HG02973 (cell line): ENCODE results near the gene CLEC14A.

Experiments used
- ATAC-seq: cut with Tn5 transposase; IDR thresholded peaks from one replicate; pipeline ENCODE4 v1.9.1; 2021; ENCODE audit warnings: moderate library complexity; ENCODE audit not compliant: unreplicated experiment

The CLEC14A gene

GRCh38 chr14:38250331-38250730, 5.6 kb downstream of the CLEC14A start:
- ATAC-seq, result no peak

GRCh38 chr14:38248321-38249028, 7.4 kb downstream of the CLEC14A start:
- no peak for ATAC-seq

- ATAC-seq, result no peak
Measured at GRCh38 chr14:38243696-38244240, 12.1 kb downstream of the CLEC14A start.

- ATAC-seq, result no peak
Measured at GRCh38 chr14:38238878-38239277, 17.0 kb downstream of the CLEC14A start.

- no peak for ATAC-seq
Measured at GRCh38 chr14:38238332-38238731, 17.6 kb downstream of the CLEC14A start.

- no peak for ATAC-seq
Measured at GRCh38 chr14:38233218-38233617, 22.7 kb downstream of the CLEC14A start.

GRCh38 chr14:38226366-38226765, 29.5 kb downstream of the CLEC14A start:
- no peak for ATAC-seq

GRCh38 chr14:38225946-38226345, 29.9 kb downstream of the CLEC14A start:
- no peak for ATAC-seq

GRCh38 chr14:38224338-38224737, 31.6 kb downstream of the CLEC14A start:
- no peak for ATAC-seq

GRCh38 chr14:38221077-38221476, 34.8 kb downstream of the CLEC14A start:
- no peak for ATAC-seq

GRCh38 chr14:38217553-38217952, 38.3 kb downstream of the CLEC14A start:
- ATAC-seq, result no peak

GRCh38 chr14:38213001-38213400, 42.9 kb downstream of the CLEC14A start:
- ATAC-seq, result no peak

GRCh38 chr14:38212111-38212510, 43.8 kb downstream of the CLEC14A start:
- ATAC-seq, result no peak

GRCh38 chr14:38211255-38211735, 44.6 kb downstream of the CLEC14A start:
- no peak for ATAC-seq

GRCh38 chr14:38210587-38211216, 45.2 kb downstream of the CLEC14A start:
- no peak for ATAC-seq

GRCh38 chr14:38209572-38210557, 46.0 kb downstream of the CLEC14A start:
- no peak for ATAC-seq

GRCh38 chr14:38208618-38209562, 47.0 kb downstream of the CLEC14A start:
- ATAC-seq, result no peak

- ATAC-seq, result no peak
Measured at GRCh38 chr14:38207736-38208617, 47.9 kb downstream of the CLEC14A start, which contains the start of gene SSTR1. Gene SSTR1 (plus strand): TSS chr14:38207904. CDS start chr14:38209390, 1,486 bp downstream.

GRCh38 chr14:38207377-38207735, 48.5 kb downstream of the CLEC14A start:
- ATAC-seq, result no peak
